ENCODE measurements around the gene SLC43A2. TPM values are rescaled to one million over a fixed set of nuclear protein-coding genes. Genes with fewer than 3 reads are reported as not detected.

SLC43A2 gene
- total RNA-seq, 1 experiment from 2014 or later: 12.6 TPM

- no peak overlapping the region for H3K27ac ChIP-seq (ENCODE audit: low read depth, low read length)
- no peaks in the 10 kb centered on the region for H3K27me3 ChIP-seq (ENCODE audit: insufficient read depth, low read length)
- H4K20me1 ChIP-seq (ENCODE audit: insufficient read depth): no peaks in the 10 kb centered on the region
- no TSS peak for BruUV-seq (replicated peaks)
- H3K36me3 ChIP-seq (ENCODE audit: control insufficient read depth in 1 of 2, insufficient read depth in 2 of 2, low read length in 2 of 2): no peaks in the 10 kb centered on the region
- TF ChIP-seq RAD21 (IDR thresholded peaks at IDR 0.05; ENCODE audit: low read depth): no peak
- TF ChIP-seq EGR1 (IDR thresholded peaks at IDR 0.05; ENCODE audit: low read depth): no peak
- TF ChIP-seq JUND (IDR thresholded peaks at IDR 0.05): no peak
- TF ChIP-seq ZNF274 (IDR thresholded peaks at IDR 0.05; ENCODE audit: low read depth, low read length): no peak
- TF ChIP-seq, protein P1, sequence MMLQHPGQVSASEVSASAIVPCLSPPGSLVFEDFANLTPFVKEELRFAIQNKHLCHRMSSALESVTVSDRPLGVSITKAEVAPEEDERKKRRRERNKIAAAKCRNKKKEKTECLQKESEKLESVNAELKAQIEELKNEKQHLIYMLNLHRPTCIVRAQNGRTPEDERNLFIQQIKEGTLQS (IDR thresholded peaks at IDR 0.05): no peak
- TF ChIP-seq SRF (IDR thresholded peaks at IDR 0.05; ENCODE audit: low read depth): no peak
- TF ChIP-seq YY1 (IDR thresholded peaks at IDR 0.05; ENCODE audit: extremely low read depth, insufficient replicate concordance, low read depth, low read length): no peak
- no peak for TF ChIP-seq ZBTB33 (IDR thresholded peaks at IDR 0.05; ENCODE audit: extremely low read depth, insufficient replicate concordance, low read length)
- TF ChIP-seq EZH2 (IDR thresholded peaks at IDR 0.05): no peak
- no peak for TF ChIP-seq SIN3A (IDR thresholded peaks at IDR 0.05; ENCODE audit: low read depth)
- TF ChIP-seq SP1 (IDR thresholded peaks at IDR 0.05; ENCODE audit: low read depth): no peak
- no peak for TF ChIP-seq POLR2AphosphoS5 (IDR thresholded peaks at IDR 0.05; ENCODE audit: low read depth, low read length)
- no peak for TF ChIP-seq FOSL1 (IDR thresholded peaks at IDR 0.05; ENCODE audit: low read depth)
- TF ChIP-seq CEBPB (IDR thresholded peaks at IDR 0.05; ENCODE audit: low read depth): no peak
- no peak for TF ChIP-seq CTCF (IDR thresholded peaks at IDR 0.05 in 2 of 3, conservative IDR thresholded peaks at IDR 0.05 in 1 of 3; ENCODE audit: borderline replicate concordance in 1 of 3, insufficient read depth in 1 of 3, low read depth in 2 of 3, low read length in 2 of 3)
- no peak for TF ChIP-seq POLR2A (IDR thresholded peaks at IDR 0.05; ENCODE audit: borderline replicate concordance, extremely low read depth, insufficient read depth, insufficient read length)
- TF ChIP-seq TCF7L2 (IDR thresholded peaks at IDR 0.05; ENCODE audit: borderline replicate concordance, extremely low read depth, insufficient read depth, insufficient read length): no peak
- intact Hi-C loops (cut with micrococcal nuclease): no loop called here
- ChIA-PET CTCF (no interaction called here), RAD21 (ENCODE audit: low non-redundant PET in 1 of 2, low total read pairs in 2 of 2, uncharacterized antibody in 2 of 2, unreplicated experiment in 2 of 2) (no interaction called here), POLR2A (no interaction called here)
- H3K4me2 ChIP-seq (ENCODE audit: low read length): no peak overlapping the region
- ATAC-seq: no peak
- H3K9me3 ChIP-seq (ENCODE audit: control insufficient read depth in 1 of 2, insufficient read depth in 1 of 2, low read depth in 1 of 2, low read length in 2 of 2): no peaks in the 10 kb centered on the region
- no peak for DNase-seq (ENCODE audit: low read depth, low spot score)
- no peak overlapping the region for H3K4me3 ChIP-seq (replicated peaks in 1 of 2; ENCODE audit: low read depth in 1 of 2, low read length in 2 of 2)
- no peak overlapping the region for H2AFZ ChIP-seq (ENCODE audit: low read depth, low read length, poor library complexity, severe bottlenecking)
- no peaks in the 10 kb centered on the region for H3K9me2 ChIP-seq (ENCODE audit: insufficient read depth)
- H3K4me1 ChIP-seq (ENCODE audit: control insufficient read depth in 1 of 2, insufficient read depth in 2 of 2, low read length in 2 of 2): peaks cover 32 to 46% of the 10 kb centered on the region in 2 experiments
- H3K79me2 ChIP-seq (ENCODE audit: insufficient read depth, low read length): no peaks in the 10 kb centered on the region
- no peak overlapping the region for H3K9ac ChIP-seq (ENCODE audit: low read length)
Measured at GRCh38 chr17:1591474-1592090, 37.1 kb downstream of the SLC43A2 start.
